AG04449 (cell line): ENCODE results near the gene CRACDL.

ENCODE experiments used
- CTCF ChIA-PET: fragments of 350-600 bp; formaldehyde crosslinking; extraction: SDS; loops from one replicate; lab custom pipeline; 2021; ENCODE audit warnings: antibody characterized with exemption; lab: Yijun Ruan, JAX
- POLR2A ChIA-PET: fragments of 400-600, 350-600 bp; formaldehyde crosslinking; extraction: SDS; loops from one replicate; lab custom pipeline; 2020; ENCODE audit warnings: antibody characterized with exemption, inconsistent platforms; lab: Yijun Ruan, JAX
- DNase-seq: peaks from one replicate; pipeline ENCODE4 v3.0.0-alpha.2; 2010; ENCODE audit warnings: low read depth, low spot score
- H3K4me3 ChIP-seq: 2 replicates; pipeline ENCODE4 v1.5.1; 2011; ENCODE audit warnings: low read depth, mild to moderate bottlenecking, control low read depth, low read length
- TF ChIP-seq, protein P1 (sequence below): IDR thresholded peaks from one replicate; pipeline ENCODE4 v1.5.1; 2011; ENCODE audit warnings: mild to moderate bottlenecking, moderate library complexity, low read length, control low read depth, inconsistent platforms; ENCODE audit not compliant: insufficient read depth; ENCODE audit errors: missing control alignments

CRACDL gene

DNA sequence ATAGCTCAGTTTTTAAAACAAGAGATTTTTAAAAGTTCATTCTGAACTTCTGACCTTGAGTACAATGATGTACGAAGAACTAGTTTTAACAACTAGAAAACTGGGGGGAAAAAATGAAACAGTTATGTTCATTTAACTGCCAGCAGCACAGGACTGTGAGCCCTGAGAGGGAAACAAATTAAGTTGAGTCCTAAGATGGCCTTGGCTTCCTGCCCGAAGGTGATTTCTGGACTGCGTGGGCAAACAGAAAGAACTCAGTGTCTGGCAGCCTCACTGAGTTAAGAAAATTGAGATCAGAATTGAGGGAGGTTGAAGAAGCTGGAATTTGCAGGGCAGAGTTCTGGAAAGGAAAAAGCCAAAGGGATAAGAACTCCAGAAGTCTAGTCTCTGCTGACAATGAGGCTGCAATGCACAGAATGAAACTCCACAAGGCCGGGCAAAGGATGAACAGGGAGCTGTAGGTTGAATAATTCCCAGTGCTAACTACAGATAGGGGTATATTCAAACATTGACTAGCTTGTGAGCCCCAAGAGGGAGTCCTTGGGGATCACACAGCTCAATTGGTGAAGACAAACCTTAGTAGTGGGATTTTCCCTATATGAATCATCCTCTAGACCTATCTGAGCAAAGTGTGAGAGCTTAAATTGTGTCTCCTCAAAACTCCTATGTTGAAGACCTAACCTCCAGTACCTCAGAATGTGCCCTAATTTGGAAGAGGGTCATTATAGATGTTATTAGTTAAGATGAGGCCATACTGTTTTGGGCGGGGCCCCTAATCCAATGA lies 13.1 kb upstream of the CRACDL start:
- ChIA-PET CTCF (no interaction called here), POLR2A (no interaction called here)
- H3K4me3 ChIP-seq: no peak overlapping the region
- DNase-seq: no peak
- TF ChIP-seq, protein P1, sequence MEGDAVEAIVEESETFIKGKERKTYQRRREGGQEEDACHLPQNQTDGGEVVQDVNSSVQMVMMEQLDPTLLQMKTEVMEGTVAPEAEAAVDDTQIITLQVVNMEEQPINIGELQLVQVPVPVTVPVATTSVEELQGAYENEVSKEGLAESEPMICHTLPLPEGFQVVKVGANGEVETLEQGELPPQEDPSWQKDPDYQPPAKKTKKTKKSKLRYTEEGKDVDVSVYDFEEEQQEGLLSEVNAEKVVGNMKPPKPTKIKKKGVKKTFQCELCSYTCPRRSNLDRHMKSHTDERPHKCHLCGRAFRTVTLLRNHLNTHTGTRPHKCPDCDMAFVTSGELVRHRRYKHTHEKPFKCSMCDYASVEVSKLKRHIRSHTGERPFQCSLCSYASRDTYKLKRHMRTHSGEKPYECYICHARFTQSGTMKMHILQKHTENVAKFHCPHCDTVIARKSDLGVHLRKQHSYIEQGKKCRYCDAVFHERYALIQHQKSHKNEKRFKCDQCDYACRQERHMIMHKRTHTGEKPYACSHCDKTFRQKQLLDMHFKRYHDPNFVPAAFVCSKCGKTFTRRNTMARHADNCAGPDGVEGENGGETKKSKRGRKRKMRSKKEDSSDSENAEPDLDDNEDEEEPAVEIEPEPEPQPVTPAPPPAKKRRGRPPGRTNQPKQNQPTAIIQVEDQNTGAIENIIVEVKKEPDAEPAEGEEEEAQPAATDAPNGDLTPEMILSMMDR: no peak

DNA sequence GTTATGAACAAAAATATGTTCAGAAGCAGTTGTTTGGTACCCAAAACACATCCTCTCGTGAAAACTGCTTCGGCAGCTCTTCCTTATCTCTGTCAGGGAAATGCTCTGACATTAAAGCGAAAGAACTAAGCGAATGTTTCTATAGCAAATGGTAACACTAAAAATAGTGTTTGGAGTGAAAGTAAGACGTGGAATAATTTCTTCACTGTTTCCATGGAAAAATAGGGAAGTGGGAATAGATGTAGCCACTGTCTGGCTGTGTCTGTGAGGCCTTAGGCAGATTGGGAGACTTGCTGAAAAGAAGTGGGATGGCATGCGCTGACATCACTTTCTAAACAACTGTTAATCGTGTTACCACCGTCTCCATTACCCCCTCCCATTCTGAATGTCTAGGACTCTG lies 11.5 kb upstream of the CRACDL start:
- TF ChIP-seq, protein P1: no peak
- no peak overlapping the region for H3K4me3 ChIP-seq
- no peak for DNase-seq
- ChIA-PET CTCF (no interaction called here), POLR2A (no interaction called here)

DNA sequence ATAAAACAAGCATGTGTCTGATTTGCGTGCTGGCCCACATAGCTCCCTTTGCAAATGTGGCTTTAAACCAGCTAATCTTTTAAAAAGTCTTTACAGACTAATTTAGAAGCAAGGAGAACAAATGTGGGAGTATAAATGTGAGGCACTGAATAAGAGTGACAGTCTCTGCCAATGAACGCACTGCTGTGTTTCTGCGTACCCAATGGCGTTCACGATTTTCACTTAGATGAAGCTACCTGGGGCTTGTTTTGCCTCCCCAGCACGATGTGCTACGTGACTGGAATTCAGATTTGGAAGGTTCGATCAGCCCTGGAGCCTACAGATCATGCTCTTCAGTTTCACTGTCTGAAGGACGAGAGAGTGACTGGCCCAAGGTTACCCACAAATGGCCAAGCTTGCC lies 10.8 kb upstream of the CRACDL start:
- TF ChIP-seq, protein P1: no peak
- no peak overlapping the region for H3K4me3 ChIP-seq
- CTCF ChIA-PET: no interaction called here
- POLR2A ChIA-PET: no interaction called here
- DNase-seq: no peak

DNA sequence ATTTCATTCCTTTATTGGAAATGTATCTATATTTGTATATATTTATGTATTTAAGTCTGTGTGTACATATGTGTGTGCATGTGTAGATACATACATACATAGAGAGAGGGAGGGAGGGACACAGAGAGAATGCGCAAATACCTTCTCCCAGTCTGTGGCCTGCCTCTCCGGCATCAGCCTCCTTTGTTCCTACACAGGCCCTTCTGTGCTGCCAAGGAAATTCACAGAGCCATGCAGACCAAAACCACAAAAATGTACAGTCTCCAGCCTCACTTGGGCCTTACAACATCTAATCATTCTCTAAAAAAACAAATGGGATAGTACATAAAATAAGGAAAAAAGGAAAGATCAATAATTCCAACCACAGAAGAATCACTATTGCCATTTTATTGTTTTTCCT lies 8.8 kb upstream of the CRACDL start:
- TF ChIP-seq, protein P1: no peak
- ChIA-PET CTCF (no interaction called here), POLR2A (no interaction called here)

DNA sequence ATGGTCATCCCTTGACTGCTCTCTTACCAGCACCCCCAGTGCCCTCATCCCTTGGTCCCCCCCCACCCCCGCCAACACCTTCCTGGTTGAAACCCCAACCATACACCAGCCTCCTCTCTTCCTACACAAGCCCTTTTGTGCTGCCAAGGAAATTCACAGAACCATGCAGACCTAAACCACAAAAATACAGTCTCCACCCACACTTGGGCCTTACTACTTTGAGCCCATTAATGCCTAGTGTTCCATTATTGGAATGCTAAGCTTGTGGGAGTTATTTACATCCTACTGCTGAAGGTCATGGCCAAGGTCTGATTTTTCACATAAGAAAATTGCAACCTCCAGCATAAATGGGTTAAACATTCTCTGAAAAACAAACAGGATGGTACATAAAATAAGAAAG lies 4.1 kb upstream of the CRACDL start:
- no peak for DNase-seq
- ChIA-PET CTCF (no interaction called here), POLR2A (no interaction called here)
- TF ChIP-seq, protein P1: no peak
- H3K4me3 ChIP-seq: no peak overlapping the region

More for the DNA sequence above, 8.8 kb upstream of the CRACDL start:
- H3K4me3 ChIP-seq: no peak overlapping the region
- DNase-seq: no peak

DNA sequence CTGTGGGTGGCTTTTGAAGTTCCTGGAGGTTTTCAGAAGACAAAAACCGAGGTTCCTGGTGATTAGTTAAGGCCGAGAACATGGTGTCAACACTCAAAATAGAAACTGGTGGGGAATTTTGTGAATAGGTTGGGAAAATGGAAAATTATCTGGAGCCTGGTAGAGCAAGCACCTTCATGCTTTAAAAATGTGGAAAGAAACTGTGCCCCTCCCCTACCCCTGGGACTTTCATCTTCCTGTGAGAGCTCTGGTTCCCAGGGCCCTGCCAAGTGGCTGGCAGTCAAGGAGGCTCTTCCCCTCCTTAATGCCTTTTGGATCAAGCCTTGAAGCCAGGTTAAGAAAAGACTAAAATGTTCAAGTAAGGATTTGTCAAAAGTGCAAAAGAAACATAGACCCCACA lies 1.9 kb upstream of the CRACDL start:
- ChIA-PET POLR2A (no interaction called here), CTCF (no interaction called here)
- no peak overlapping the region for H3K4me3 ChIP-seq
- DNase-seq: no peak
- TF ChIP-seq, protein P1: no peak
